Kidney tubule cell (primary cell): ENCODE data around the gene SYK.

Experiments
- DNase-seq: peaks from one replicate; pipeline ENCODE4 v3.0.0-alpha.2; 2018; ENCODE audit warnings: low spot score

The SYK gene

GRCh38 chr9:90946982-90947381 is 145.4 kb downstream of the SYK start:
- DNase-seq: no peak
